AML-193 (cell line): Measurements from ENCODE around the gene RCAN3.
"Not testable (repeated sequence)": the region's sequence is repeated elsewhere in the genome, so short reads cannot be mapped to it uniquely, and the experiment has no call there.

ENCODE experiments used
- DNase-seq, 2 experiments: peaks; one replicate each; lab custom pipeline; 2025; lab: John Stamatoyannopoulos, UW

Gene RCAN3

GRCh38 chr1:24514946-24515345 is 12.3 kb downstream of the RCAN3 start:
- DNase-seq, result no peak

GRCh38 chr1:24515671-24516209 is 13.1 kb downstream of the RCAN3 start:
- not testable (repeated sequence) for DNase-seq

GRCh38 chr1:24516506-24516905 is 13.9 kb downstream of the RCAN3 start:
- DNase-seq, result no peak

- DNase-seq, result no peak
These were observed 15.3 kb downstream of the RCAN3 start for GRCh38 chr1:24517898-24518297.

- not testable (repeated sequence) for DNase-seq
These were observed 17.6 kb downstream of the RCAN3 start for GRCh38 chr1:24520282-24520681.

GRCh38 chr1:24525606-24526005 is 23.0 kb downstream of the RCAN3 start:
- DNase-seq, result no peak

- no peak for DNase-seq
These were observed 23.4 kb downstream of the RCAN3 start for GRCh38 chr1:24526045-24526444.

GRCh38 chr1:24526940-24527542 is 24.4 kb downstream of the RCAN3 start:
- DNase-seq, result peak; percentile 44 to 55

GRCh38 chr1:24528744-24529143 is 26.1 kb downstream of the RCAN3 start:
- no peak for DNase-seq

- not testable (repeated sequence) for DNase-seq
These were observed 26.7 kb downstream of the RCAN3 start for GRCh38 chr1:24529292-24529691.

- peak in 1 of 2 experiments; percentile 9 for DNase-seq
These were observed 32.4 kb downstream of the RCAN3 start for GRCh38 chr1:24535021-24535424.

- DNase-seq, result no peak
These were observed 33.1 kb downstream of the RCAN3 start for GRCh38 chr1:24535778-24536177.

GRCh38 chr1:24536391-24536840 is 33.8 kb downstream of the RCAN3 start:
- peak; percentile 11 to 29 for DNase-seq

- no peak for DNase-seq
These were observed 37.6 kb downstream of the RCAN3 start for GRCh38 chr1:24540051-24540905.

- DNase-seq, result no peak
These were observed 38.5 kb downstream of the RCAN3 start for GRCh38 chr1:24540906-24541710.

GRCh38 chr1:24541711-24542346 is 39.2 kb downstream of the RCAN3 start:
- DNase-seq, result peak; percentile 7 to 32

- no peak for DNase-seq
These were observed 41.6 kb downstream of the RCAN3 start for GRCh38 chr1:24544239-24544638.

GRCh38 chr1:24545662-24546061 is 43.0 kb downstream of the RCAN3 start:
- no peak for DNase-seq

GRCh38 chr1:24547195-24547594 is 44.6 kb downstream of the RCAN3 start:
- DNase-seq, result no peak

GRCh38 chr1:24548070-24548469 is 45.4 kb downstream of the RCAN3 start:
- no peak for DNase-seq

- DNase-seq, result not testable (repeated sequence)
These were observed 46.6 kb downstream of the RCAN3 start for GRCh38 chr1:24549210-24549609.
